Measurements from ENCODE around the gene CHRNA9. TPM values are rescaled to one million over a fixed set of nuclear protein-coding genes. Genes with fewer than 3 reads are reported as not detected.

CHRNA9 gene
- total RNA-seq, 1 donor from 2014 or later = not detected

DNA sequence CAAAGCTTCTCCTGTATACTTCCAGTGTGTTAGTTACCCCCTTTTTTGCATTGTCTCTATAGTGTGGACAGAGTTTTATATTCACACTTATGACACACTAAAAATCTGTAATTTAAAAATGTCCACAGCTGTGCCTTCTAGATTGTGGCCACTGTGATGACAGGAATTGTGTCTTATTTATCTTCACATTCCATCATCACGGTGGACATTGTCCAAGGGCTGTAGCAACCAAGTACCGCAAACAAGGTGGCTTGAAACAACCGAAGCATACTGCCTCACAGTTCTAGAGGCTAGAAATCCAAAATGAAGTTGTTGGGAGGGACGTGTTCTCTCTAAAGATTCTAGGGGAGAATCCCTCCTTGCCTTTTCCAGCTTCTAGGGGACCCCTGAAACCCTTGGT, 32.3 kb downstream of the CHRNA9 start:
- Mint-ChIP-seq H3K9me3 (ENCODE audit: unreplicated experiment) (peaks cover 5% of the 10 kb centered on the region), H3K27ac (ENCODE audit: unreplicated experiment) (no peak overlapping the region), H3K27me3 (ENCODE audit: unreplicated experiment) (no peaks in the 10 kb centered on the region), H3K4me3 (ENCODE audit: unreplicated experiment) (no peak overlapping the region), H3K36me3 (ENCODE audit: unreplicated experiment) (no peaks in the 10 kb centered on the region), H3K4me1 (ENCODE audit: low read depth, unreplicated experiment) (no peaks in the 10 kb centered on the region)
- TF ChIP-seq, protein P1, sequence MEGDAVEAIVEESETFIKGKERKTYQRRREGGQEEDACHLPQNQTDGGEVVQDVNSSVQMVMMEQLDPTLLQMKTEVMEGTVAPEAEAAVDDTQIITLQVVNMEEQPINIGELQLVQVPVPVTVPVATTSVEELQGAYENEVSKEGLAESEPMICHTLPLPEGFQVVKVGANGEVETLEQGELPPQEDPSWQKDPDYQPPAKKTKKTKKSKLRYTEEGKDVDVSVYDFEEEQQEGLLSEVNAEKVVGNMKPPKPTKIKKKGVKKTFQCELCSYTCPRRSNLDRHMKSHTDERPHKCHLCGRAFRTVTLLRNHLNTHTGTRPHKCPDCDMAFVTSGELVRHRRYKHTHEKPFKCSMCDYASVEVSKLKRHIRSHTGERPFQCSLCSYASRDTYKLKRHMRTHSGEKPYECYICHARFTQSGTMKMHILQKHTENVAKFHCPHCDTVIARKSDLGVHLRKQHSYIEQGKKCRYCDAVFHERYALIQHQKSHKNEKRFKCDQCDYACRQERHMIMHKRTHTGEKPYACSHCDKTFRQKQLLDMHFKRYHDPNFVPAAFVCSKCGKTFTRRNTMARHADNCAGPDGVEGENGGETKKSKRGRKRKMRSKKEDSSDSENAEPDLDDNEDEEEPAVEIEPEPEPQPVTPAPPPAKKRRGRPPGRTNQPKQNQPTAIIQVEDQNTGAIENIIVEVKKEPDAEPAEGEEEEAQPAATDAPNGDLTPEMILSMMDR (IDR thresholded peaks at IDR 0.05; ENCODE audit: partially characterized antibody, unreplicated experiment) = no peak
- DNase-seq = no peak

DNA sequence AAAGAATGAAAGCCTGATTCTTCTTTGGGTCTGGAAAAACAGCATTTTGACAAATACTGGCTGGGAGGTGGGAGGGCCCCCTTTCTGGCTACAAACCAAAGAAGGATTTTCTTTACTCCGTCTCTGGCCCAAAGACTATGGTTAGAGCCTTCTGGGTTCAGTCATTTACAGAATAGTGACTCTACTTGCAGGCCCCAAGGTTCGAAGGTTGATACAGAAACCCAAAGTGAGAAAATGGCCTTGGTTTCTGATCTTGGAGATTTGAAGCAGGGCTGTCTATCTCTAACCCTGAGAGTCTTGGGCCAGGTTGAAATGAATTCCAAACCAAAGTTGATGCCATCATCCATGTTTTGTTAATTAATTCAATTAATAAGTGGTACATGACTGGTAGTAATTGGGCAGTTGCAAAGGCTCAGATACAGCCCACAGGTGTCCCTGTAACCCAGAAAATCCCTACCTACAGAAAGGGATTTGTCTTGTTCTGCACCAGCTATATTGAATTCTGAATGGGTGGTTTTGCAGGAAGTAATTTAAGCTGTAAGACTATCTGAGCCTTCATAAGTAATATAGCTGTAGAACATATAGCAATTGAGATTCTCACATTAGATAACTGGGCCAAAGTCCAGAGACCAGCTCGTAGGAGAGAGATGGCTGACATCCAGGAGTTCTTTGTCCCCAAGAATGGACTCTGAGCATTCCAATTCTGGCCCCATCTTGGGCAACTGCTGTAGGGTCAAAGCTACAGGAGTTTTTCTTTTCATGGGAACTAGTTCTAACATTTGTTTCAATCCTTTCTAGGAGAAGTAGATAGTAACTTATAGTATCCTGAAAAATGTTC, 34.5 kb downstream of the CHRNA9 start:
- no peaks in the 10 kb centered on the region for H3K4me1 Mint-ChIP-seq (ENCODE audit: low read depth, unreplicated experiment)
- no peak for DNase-seq
- TF ChIP-seq, protein P1 (IDR thresholded peaks at IDR 0.05; ENCODE audit: partially characterized antibody, unreplicated experiment) = no peak

DNA sequence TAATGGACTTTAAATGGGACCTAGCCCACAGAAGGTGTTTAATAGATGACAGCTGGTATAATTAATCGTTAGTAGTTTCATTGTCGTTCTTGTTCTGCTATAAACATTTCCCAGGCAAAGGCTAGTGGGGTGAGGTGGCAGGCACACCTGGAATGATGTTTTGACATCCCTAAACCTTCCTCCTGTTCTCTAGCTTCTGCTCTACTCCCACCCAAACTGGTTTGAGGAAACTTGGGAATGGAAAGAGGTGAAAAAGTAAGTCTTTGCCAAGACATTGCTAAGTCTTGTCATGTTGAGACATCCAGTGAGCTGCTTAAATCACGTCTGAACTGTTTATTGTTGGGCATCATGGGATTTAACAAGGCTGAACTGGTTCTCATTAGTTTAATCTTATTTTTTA, 37.5 kb downstream of the CHRNA9 start:
- Mint-ChIP-seq H3K4me1 (ENCODE audit: low read depth, unreplicated experiment) (no peaks in the 10 kb centered on the region), H3K27me3 (ENCODE audit: unreplicated experiment) (no peaks in the 10 kb centered on the region), H3K4me3 (ENCODE audit: unreplicated experiment) (no peak overlapping the region), H3K9me3 (ENCODE audit: unreplicated experiment) (no peaks in the 10 kb centered on the region), H3K36me3 (ENCODE audit: unreplicated experiment) (no peaks in the 10 kb centered on the region), H3K27ac (ENCODE audit: unreplicated experiment) (no peak overlapping the region)
- DNase-seq = no peak
- TF ChIP-seq, protein P1 (IDR thresholded peaks at IDR 0.05; ENCODE audit: partially characterized antibody, unreplicated experiment) = no peak

More for the DNA sequence above, 34.5 kb downstream of the CHRNA9 start:
- no peak overlapping the region for H3K4me3 Mint-ChIP-seq (ENCODE audit: unreplicated experiment)
- no peaks in the 10 kb centered on the region for H3K27me3 Mint-ChIP-seq (ENCODE audit: unreplicated experiment)
- H3K36me3 Mint-ChIP-seq (ENCODE audit: unreplicated experiment) = no peaks in the 10 kb centered on the region
- H3K27ac Mint-ChIP-seq (ENCODE audit: unreplicated experiment) = no peak overlapping the region
- H3K9me3 Mint-ChIP-seq (ENCODE audit: unreplicated experiment) = peaks cover 5% of the 10 kb centered on the region

DNA sequence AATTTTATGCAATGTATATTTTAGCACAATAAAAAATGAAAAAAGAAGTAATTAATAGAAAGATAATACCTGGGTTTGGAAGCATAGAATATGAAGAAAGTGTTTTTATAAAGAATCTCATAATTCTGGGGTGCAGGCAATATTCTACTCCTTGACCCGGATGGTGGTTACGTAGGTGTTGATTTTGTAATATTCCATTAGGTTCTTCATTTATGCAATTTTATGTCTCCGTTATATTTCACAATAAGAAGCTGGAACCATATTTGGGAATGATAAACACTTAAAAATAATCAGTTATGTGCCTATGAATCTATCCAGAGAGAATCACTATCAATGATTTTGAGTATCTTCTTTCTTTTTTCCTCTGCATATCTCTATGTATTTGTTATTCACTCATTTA, 38.5 kb downstream of the CHRNA9 start:
- H3K27ac Mint-ChIP-seq (ENCODE audit: unreplicated experiment) = no peak overlapping the region

DNA sequence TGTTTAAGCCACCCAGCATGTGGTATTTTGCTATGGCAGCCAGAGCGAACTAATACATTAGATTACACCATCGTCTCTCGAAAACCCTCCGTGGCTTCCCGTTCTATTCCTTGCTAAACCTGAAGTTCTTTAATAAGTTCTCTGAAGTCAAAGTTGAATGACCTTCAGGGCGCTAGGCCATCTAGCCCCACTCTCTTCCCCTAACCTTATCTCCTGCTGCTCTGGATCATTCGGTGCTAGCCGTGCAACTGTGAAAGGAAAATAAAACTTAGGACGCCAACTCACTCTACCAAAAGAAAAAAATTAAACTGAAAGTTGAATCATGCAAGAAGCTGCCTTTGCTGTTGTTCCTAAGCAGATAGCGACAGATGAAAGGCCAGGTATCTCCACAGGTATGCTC, 40.0 kb downstream of the CHRNA9 start:
- Mint-ChIP-seq H3K36me3 (ENCODE audit: unreplicated experiment) (no peaks in the 10 kb centered on the region), H3K9me3 (ENCODE audit: unreplicated experiment) (no peaks in the 10 kb centered on the region), H3K27me3 (ENCODE audit: unreplicated experiment) (no peaks in the 10 kb centered on the region), H3K27ac (ENCODE audit: unreplicated experiment) (no peak overlapping the region), H3K4me3 (ENCODE audit: unreplicated experiment) (no peak overlapping the region), H3K4me1 (ENCODE audit: low read depth, unreplicated experiment) (no peaks in the 10 kb centered on the region)
- DNase-seq = no peak
- TF ChIP-seq, protein P1 (IDR thresholded peaks at IDR 0.05; ENCODE audit: partially characterized antibody, unreplicated experiment) = no peak

More for the DNA sequence above, 38.5 kb downstream of the CHRNA9 start:
- no peaks in the 10 kb centered on the region for H3K36me3 Mint-ChIP-seq (ENCODE audit: unreplicated experiment)
- H3K27me3 Mint-ChIP-seq (ENCODE audit: unreplicated experiment) = no peaks in the 10 kb centered on the region
- no peaks in the 10 kb centered on the region for H3K4me1 Mint-ChIP-seq (ENCODE audit: low read depth, unreplicated experiment)
- no peak overlapping the region for H3K4me3 Mint-ChIP-seq (ENCODE audit: unreplicated experiment)
- DNase-seq = no peak
- TF ChIP-seq, protein P1 (IDR thresholded peaks at IDR 0.05; ENCODE audit: partially characterized antibody, unreplicated experiment) = no peak
- no peaks in the 10 kb centered on the region for H3K9me3 Mint-ChIP-seq (ENCODE audit: unreplicated experiment)

Measured in glutamatergic neuron (in vitro differentiated cells).